Liver (tissue), 9 donors: ENCODE measurements around the gene FOXF2. TPM values are rescaled to one million over a fixed set of nuclear protein-coding genes. Genes with fewer than 3 reads are reported as not detected.

Experiments used
- DNase-seq: peaks from one replicate; pipeline ENCODE4 v3.0.0-alpha.2; 2017; ENCODE audit warnings: low spot score
- H3K27ac ChIP-seq, 2 donors: one replicate each; pipeline ENCODE4 v1.7.0; 2013; ENCODE audit warnings: inconsistent platforms in 2 of 2, low read length in 2 of 2, control low read depth in 1 of 2, low read depth in 1 of 2, mild to moderate bottlenecking in 1 of 2
- H3K27me3 ChIP-seq, 4 donors: one replicate each; pipeline versions ENCODE4 v1.6.1 to v1.7.0; 2013; ENCODE audit warnings: low read length in 3 of 4, inconsistent platforms in 1 of 4, mild to moderate bottlenecking in 1 of 4, moderate library complexity in 1 of 4; ENCODE audit not compliant: control insufficient read depth in 4 of 4, insufficient read depth in 4 of 4
- H3K36me3 ChIP-seq, 4 donors: one replicate each; pipeline versions ENCODE4 v1.6.1 to v1.7.0; 2013; ENCODE audit warnings: low read length in 3 of 4, mild to moderate bottlenecking in 3 of 4, low read depth in 1 of 4, moderate library complexity in 1 of 4; ENCODE audit not compliant: control insufficient read depth in 4 of 4, insufficient read depth in 3 of 4
- H3K4me1 ChIP-seq, 4 donors: one replicate each; pipeline versions ENCODE4 v1.6.1 to v1.7.0; 2013; ENCODE audit warnings: low read length in 3 of 4, mild to moderate bottlenecking in 3 of 4, moderate library complexity in 1 of 4; ENCODE audit not compliant: control insufficient read depth in 4 of 4, insufficient read depth in 4 of 4
- H3K4me3 ChIP-seq, 3 donors: one replicate each; pipeline versions ENCODE4 v1.6.1 to v1.7.0; 2013; ENCODE audit warnings: low read length in 3 of 3, control low read depth in 1 of 3, low read depth in 1 of 3, mild to moderate bottlenecking in 1 of 3
- H3K9ac ChIP-seq, 2 donors: one replicate each; pipeline ENCODE4 v1.7.0; 2013; ENCODE audit warnings: low read length in 2 of 2, mild to moderate bottlenecking in 2 of 2, moderate library complexity in 2 of 2, control low read depth in 1 of 2, low read depth in 1 of 2
- H3K9me3 ChIP-seq, 4 donors: one replicate each; pipeline versions ENCODE4 v1.6.1 to v1.7.0; 2013; ENCODE audit warnings: low read length in 3 of 4; ENCODE audit not compliant: control insufficient read depth in 4 of 4
- ATF3 ChIP-seq: IDR thresholded peaks from 2 replicates; pipeline ENCODE4 v1.6.1; 2016; ENCODE audit warnings: antibody characterized with exemption
- EGR1 ChIP-seq, 2 donors: IDR thresholded peaks; 2 replicates each; pipeline ENCODE4 v1.6.1; 2016 to 2018; ENCODE audit warnings: antibody characterized with exemption in 2 of 2, low read depth in 2 of 2
- FOXA1 ChIP-seq: IDR thresholded peaks from 2 replicates; pipeline ENCODE4 v1.6.1; 2016; ENCODE audit warnings: antibody characterized with exemption
- FOXA2 ChIP-seq: IDR thresholded peaks from 2 replicates; pipeline ENCODE4 v1.6.1; 2016; ENCODE audit warnings: antibody characterized with exemption
- GABPA ChIP-seq, 2 donors: IDR thresholded peaks in 1 of 2; conservative IDR thresholded peaks in 1 of 2; 2 replicates each; pipeline ENCODE4 v1.6.1; 2016; ENCODE audit warnings: antibody characterized with exemption in 2 of 2, mild to moderate bottlenecking in 1 of 2, moderate library complexity in 1 of 2
- HNF4A ChIP-seq, 2 donors: conservative IDR thresholded peaks; 2 replicates each; pipeline ENCODE4 v1.6.1; 2016; ENCODE audit warnings: antibody characterized with exemption in 2 of 2, mild to moderate bottlenecking in 2 of 2
- HNF4G ChIP-seq: IDR thresholded peaks from 2 replicates; pipeline ENCODE4 v1.6.1; 2016; ENCODE audit warnings: antibody characterized with exemption
- JUND ChIP-seq, 2 donors: IDR thresholded peaks; 2 replicates each; pipeline ENCODE4 v1.6.1; 2016; ENCODE audit warnings: antibody characterized with exemption in 2 of 2
- NR2F2 ChIP-seq: IDR thresholded peaks from 2 replicates; pipeline ENCODE4 v1.6.1; 2016; ENCODE audit warnings: antibody characterized with exemption
- RAD21 ChIP-seq, 2 donors: IDR thresholded peaks; 2 replicates each; pipeline ENCODE4 v1.6.1; 2016; ENCODE audit warnings: antibody characterized with exemption in 2 of 2, mild to moderate bottlenecking in 2 of 2
- RXRA ChIP-seq, 2 donors: IDR thresholded peaks; 2 replicates each; pipeline ENCODE4 v1.6.1; 2017 to 2018; ENCODE audit warnings: antibody characterized with exemption in 2 of 2, mild to moderate bottlenecking in 1 of 2
- SP1 ChIP-seq: IDR thresholded peaks from 2 replicates; pipeline ENCODE4 v1.6.1; 2018; ENCODE audit warnings: antibody characterized with exemption, mild to moderate bottlenecking
- TAF1 ChIP-seq: conservative IDR thresholded peaks from 2 replicates; pipeline ENCODE4 v1.6.1; 2016; ENCODE audit warnings: antibody characterized with exemption, mild to moderate bottlenecking
- YY1 ChIP-seq: IDR thresholded peaks from 2 replicates; pipeline ENCODE4 v1.6.1; 2016; ENCODE audit warnings: antibody characterized with exemption, mild to moderate bottlenecking
- ZBTB33 ChIP-seq: IDR thresholded peaks from 2 replicates; pipeline ENCODE4 v1.6.1; 2016; ENCODE audit warnings: antibody characterized with exemption
- WGBS: extraction: QIAGEN DNeasy Blood & Tissue Kit; methylation state at CpG from one replicate; pipeline ENCODE4 v1.1.7; 2013; 5-methylcytosine and 5-hydroxymethylcytosine counted together
- polyA plus RNA-seq, 2 donors: library from polyadenylated mRNA; stranded (reverse) in 1 of 2; unstranded in 1 of 2; fragments of 200-250 nt in 1 of 2; fragments of >200 nt in 1 of 2; fragmentation: Nextera tagmentation in 1 of 2; extraction: Ambion mirVana in 1 of 2; gene quantifications; one replicate each; pipeline versions ENCODE4 v1.2.1 to v1.2.3, GENCODE V29; 2013 to 2015
- total RNA-seq, 2 donors: library from RNA; depleted of rRNA; stranded (reverse); fragments of >200 nt; gene quantifications; one replicate each; pipeline ENCODE4 v1.2.3, GENCODE V29; 2014
- TF ChIP-seq, protein P1 (sequence below): IDR thresholded peaks from 2 replicates; pipeline ENCODE4 v1.6.1; 2016; ENCODE audit warnings: antibody characterized with exemption, mild to moderate bottlenecking
- TF ChIP-seq, protein P2 (sequence below): IDR thresholded peaks from 2 replicates; pipeline ENCODE4 v1.6.1; 2016; ENCODE audit warnings: antibody characterized with exemption
- TF ChIP-seq, protein P3 (sequence below): fragments of 150-350 bp; IDR thresholded peaks from 2 replicates; pipeline ENCODE4 v1.5.1; 2017; ENCODE audit warnings: improper control_type of control experiment, low read depth, low read length; ENCODE audit not compliant: missing input control
- donor health status: healthy.
- donor health status: healthy.
- donor health status: healthy.
- donor health status: healthy.
- donor health status: healthy.

The FOXF2 gene
- total and polyA plus RNA-seq, 4 donors, result 0.05 TPM; not detected in 3

GRCh38 chr6:1402868-1403267 lies 13.5 kb downstream of the FOXF2 start:
- peaks cover 0 to 2% (median 0%) of the 10 kb centered on the region in 4 donors for H3K27me3 ChIP-seq
- H3K4me3 ChIP-seq, result no peak overlapping the region
- H3K36me3 ChIP-seq, result no peaks in the 10 kb centered on the region
- WGBS, result 94% methylated on average over 2 of the region's 2 CpGs
- TF ChIP-seq RXRA (IDR thresholded peaks at IDR 0.05) (no peak), GABPA (IDR thresholded peaks at IDR 0.05 in 1 of 2, conservative IDR thresholded peaks at IDR 0.05 in 1 of 2) (no peak), HNF4G (no peak), JUND (IDR thresholded peaks at IDR 0.05) (no peak), RAD21 (IDR thresholded peaks at IDR 0.05) (no peak), TAF1 (no peak), FOXA2 (no peak), ATF3 (no peak), NR2F2 (no peak), ZBTB33 (no peak), YY1 (no peak), EGR1 (IDR thresholded peaks at IDR 0.05; ENCODE audit: low read depth in 2 of 2) (no peak), HNF4A (conservative IDR thresholded peaks at IDR 0.05) (no peak), FOXA1 (no peak)
- TF ChIP-seq, protein P1, sequence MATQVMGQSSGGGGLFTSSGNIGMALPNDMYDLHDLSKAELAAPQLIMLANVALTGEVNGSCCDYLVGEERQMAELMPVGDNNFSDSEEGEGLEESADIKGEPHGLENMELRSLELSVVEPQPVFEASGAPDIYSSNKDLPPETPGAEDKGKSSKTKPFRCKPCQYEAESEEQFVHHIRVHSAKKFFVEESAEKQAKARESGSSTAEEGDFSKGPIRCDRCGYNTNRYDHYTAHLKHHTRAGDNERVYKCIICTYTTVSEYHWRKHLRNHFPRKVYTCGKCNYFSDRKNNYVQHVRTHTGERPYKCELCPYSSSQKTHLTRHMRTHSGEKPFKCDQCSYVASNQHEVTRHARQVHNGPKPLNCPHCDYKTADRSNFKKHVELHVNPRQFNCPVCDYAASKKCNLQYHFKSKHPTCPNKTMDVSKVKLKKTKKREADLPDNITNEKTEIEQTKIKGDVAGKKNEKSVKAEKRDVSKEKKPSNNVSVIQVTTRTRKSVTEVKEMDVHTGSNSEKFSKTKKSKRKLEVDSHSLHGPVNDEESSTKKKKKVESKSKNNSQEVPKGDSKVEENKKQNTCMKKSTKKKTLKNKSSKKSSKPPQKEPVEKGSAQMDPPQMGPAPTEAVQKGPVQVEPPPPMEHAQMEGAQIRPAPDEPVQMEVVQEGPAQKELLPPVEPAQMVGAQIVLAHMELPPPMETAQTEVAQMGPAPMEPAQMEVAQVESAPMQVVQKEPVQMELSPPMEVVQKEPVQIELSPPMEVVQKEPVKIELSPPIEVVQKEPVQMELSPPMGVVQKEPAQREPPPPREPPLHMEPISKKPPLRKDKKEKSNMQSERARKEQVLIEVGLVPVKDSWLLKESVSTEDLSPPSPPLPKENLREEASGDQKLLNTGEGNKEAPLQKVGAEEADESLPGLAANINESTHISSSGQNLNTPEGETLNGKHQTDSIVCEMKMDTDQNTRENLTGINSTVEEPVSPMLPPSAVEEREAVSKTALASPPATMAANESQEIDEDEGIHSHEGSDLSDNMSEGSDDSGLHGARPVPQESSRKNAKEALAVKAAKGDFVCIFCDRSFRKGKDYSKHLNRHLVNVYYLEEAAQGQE, result no peak
- TF ChIP-seq, protein P2, sequence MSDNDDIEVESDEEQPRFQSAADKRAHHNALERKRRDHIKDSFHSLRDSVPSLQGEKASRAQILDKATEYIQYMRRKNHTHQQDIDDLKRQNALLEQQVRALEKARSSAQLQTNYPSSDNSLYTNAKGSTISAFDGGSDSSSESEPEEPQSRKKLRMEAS, result no peak
- DNase-seq, result no peak
- no peak overlapping the region for H3K9ac ChIP-seq
- H3K4me1 ChIP-seq, result no peaks in the 10 kb centered on the region
- H3K9me3 ChIP-seq, result peaks cover 0 to 3% (median under 1%) of the 10 kb centered on the region in 4 donors
- no peak overlapping the region for H3K27ac ChIP-seq

DNA sequence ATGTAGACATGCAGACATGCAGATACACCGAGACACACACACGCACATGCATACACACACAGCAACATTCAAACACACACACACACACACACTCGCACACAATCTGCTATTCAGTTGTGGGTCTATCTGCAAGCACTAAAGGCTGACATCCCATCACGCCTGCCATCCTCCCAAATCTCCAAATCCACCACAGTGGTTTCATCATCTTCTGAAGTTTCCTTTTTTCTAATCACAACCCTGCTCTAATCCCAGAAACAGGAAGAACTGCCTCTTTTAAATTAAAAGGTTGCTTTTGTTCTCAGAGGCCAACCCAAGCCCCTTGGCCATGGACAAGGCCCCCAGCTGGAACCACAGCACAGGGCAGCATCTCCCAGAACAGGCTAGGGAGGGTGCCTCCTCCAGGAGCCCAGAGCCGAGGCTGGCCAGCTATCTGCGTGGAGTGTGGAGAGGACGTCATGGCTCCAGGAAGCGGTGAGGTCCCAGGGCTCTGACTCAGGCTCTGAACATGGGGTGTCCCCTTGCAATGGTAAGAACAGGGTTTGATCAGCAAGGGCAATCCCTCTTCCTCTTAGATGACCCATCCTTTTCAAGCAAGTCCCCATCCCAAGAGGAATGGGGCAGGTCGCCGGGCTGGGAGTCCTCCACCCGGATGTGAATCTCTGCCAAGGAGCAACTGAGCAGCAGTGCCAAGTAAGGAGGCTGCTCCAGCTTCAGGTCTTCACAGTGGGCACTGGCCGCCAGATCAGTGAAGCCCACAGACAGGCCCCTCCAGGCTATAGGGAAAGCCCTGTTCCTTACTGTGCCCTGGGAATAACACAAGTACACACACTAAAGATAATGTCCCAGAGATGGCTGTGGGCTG lies 14.7 kb downstream of the FOXF2 start:
- Histone ChIP-seq H3K36me3 (no peaks in the 10 kb centered on the region), H3K4me3 (no peak overlapping the region), H3K4me1 (no peaks in the 10 kb centered on the region), H3K27ac (no peak overlapping the region), H3K27me3 (no peaks in the 10 kb centered on the region), H3K9me3 (peaks cover 0 to 3% (median under 1%) of the 10 kb centered on the region in 4 donors), H3K9ac (no peak overlapping the region)
- no peak for DNase-seq
- 89% methylated on average over 12 of the region's 12 CpGs for WGBS
- TF ChIP-seq ZBTB33, result no peak
- TF ChIP-seq FOXA1, result no peak
- no peak for TF ChIP-seq TAF1
- TF ChIP-seq, protein P3, sequence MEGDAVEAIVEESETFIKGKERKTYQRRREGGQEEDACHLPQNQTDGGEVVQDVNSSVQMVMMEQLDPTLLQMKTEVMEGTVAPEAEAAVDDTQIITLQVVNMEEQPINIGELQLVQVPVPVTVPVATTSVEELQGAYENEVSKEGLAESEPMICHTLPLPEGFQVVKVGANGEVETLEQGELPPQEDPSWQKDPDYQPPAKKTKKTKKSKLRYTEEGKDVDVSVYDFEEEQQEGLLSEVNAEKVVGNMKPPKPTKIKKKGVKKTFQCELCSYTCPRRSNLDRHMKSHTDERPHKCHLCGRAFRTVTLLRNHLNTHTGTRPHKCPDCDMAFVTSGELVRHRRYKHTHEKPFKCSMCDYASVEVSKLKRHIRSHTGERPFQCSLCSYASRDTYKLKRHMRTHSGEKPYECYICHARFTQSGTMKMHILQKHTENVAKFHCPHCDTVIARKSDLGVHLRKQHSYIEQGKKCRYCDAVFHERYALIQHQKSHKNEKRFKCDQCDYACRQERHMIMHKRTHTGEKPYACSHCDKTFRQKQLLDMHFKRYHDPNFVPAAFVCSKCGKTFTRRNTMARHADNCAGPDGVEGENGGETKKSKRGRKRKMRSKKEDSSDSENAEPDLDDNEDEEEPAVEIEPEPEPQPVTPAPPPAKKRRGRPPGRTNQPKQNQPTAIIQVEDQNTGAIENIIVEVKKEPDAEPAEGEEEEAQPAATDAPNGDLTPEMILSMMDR, result no peak
- TF ChIP-seq RXRA (IDR thresholded peaks at IDR 0.05), result no peak
- no peak for TF ChIP-seq FOXA2
- TF ChIP-seq SP1, result no peak
- no peak for TF ChIP-seq HNF4G
